ENCODE results near the gene VPS52.

VPS52 gene

GRCh38 chr6:33251395-33252012, 20.2 kb downstream of the VPS52 start:
- no peak overlapping the region for H3K4me3 ChIP-seq (ENCODE audit: low read depth, low read length)
- TF ChIP-seq, protein P1, sequence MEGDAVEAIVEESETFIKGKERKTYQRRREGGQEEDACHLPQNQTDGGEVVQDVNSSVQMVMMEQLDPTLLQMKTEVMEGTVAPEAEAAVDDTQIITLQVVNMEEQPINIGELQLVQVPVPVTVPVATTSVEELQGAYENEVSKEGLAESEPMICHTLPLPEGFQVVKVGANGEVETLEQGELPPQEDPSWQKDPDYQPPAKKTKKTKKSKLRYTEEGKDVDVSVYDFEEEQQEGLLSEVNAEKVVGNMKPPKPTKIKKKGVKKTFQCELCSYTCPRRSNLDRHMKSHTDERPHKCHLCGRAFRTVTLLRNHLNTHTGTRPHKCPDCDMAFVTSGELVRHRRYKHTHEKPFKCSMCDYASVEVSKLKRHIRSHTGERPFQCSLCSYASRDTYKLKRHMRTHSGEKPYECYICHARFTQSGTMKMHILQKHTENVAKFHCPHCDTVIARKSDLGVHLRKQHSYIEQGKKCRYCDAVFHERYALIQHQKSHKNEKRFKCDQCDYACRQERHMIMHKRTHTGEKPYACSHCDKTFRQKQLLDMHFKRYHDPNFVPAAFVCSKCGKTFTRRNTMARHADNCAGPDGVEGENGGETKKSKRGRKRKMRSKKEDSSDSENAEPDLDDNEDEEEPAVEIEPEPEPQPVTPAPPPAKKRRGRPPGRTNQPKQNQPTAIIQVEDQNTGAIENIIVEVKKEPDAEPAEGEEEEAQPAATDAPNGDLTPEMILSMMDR (IDR thresholded peaks at IDR 0.05; ENCODE audit: control insufficient read depth, extremely low read depth, insufficient read depth) = no peak
- no peak for DNase-seq (ENCODE audit: low read depth)

DNA sequence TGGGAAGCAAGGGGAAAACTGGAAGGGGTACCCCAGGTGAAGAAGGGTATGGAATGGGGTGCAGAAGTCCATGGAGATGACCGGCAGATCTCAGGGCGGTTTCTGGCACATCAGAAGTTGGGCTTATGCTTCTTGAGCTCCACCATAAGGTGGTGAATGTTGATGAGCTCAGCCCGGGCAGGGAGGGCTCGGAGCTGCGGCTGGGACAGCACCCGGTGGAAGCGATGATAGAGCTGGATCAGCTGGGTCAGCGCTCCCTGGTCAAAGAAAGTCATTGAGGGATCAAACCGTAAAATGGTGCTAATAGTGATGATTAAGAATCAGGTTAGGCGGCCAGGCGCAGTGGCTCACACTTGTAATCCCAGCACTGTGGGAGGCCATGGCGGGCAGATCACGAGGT, 20.9 kb downstream of the VPS52 start:
- TF ChIP-seq, protein P1 (IDR thresholded peaks at IDR 0.05; ENCODE audit: control insufficient read depth, extremely low read depth, insufficient read depth) = no peak
- peak overlapping the region; percentile 56; the same call in 1 of the 2 replicates for H3K4me3 ChIP-seq (ENCODE audit: low read depth, low read length)
- no peak for DNase-seq (ENCODE audit: low read depth)

DNA sequence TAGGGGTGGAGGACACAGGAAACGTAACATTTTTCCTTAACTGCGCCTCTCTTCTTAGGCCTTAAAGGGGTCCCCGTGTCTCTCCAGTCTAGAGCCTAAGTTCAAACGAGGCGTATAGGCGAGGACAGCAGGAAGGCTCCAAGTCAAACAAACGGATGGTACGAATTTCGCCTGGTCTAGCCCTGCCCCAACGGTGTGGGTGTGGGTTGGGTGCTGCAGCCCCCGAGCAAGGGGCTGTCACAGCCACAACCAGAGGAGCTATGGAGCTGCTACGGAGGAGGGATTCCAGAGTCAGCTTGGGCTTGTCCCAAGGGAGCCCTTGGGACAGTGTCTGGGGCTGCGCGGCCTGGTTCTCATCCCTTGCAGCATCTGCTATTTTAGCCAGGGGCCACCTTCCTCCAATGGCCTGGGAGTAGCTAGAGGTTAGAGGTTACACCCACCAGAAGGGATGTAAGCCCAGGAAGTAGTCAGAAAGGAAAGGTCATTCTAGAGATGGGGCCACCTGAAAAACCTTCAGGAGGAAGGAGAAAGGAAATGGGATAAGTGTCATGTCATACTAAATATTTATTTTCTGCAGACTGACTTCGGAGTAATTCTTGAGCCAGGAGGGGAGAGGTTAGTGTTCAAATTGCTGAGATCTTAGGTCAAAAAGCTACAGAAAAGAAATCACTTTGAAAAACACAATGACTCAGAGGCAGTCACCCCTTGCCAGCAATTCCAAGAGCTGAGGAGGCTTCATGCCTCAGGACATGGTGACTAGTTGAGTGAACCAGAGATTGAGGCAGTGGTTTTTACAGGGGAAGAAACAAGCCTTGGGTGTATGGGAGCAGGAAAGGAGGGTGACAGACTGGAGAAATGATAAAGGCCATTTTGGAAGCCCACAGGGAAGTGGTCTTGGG, 21.7 kb downstream of the VPS52 start:
- TF ChIP-seq, protein P1 (IDR thresholded peaks at IDR 0.05; ENCODE audit: control insufficient read depth, extremely low read depth, insufficient read depth) = no peak
- peak overlapping the region; percentile 56 for H3K4me3 ChIP-seq (ENCODE audit: low read depth, low read length)
- DNase-seq (ENCODE audit: low read depth) = no peak

DNA sequence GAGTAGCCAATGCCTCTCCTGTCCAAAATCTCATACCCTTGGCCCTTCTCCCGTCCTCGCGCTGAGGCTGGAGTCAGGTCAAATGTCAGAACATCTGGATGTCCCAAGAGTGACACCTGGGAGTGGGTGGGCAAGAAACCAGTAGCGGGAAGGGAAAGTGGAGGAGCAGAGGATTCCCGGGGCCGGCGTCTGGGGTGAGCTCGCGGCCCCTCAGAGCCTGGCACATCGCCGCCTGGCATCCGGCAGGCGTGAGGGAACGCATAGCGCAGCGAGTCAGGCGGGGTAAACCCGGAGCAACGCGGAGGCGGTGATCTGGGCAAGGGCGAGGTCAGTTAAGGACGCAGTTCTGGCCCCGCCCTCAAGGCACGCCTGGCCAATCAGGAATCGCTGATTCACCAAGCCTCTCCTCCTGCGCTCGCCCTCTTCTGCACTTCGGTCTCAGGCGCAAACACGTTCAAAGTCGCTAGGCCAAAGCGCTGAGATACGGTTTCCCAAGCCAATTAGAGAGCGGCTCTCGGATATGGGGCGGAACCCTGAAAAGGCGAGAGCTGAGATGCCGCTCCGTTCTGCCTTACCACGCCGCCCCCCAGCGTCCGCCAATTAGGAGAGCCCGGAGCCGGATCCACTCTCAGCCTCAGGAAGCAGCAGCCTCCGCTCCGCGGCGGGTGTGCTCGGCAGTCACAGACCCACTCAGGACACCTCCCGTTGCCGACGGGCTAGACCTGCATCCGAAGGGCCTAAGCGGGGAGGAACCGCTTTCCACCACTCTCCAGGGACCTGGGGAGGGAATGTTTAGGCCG, 22.5 kb downstream of the VPS52 start:
- TF ChIP-seq, protein P1 (IDR thresholded peaks at IDR 0.05; ENCODE audit: control insufficient read depth, extremely low read depth, insufficient read depth) = no peak
- DNase-seq (ENCODE audit: low read depth) = peak; percentile 99

GRCh38 chr6:33248643-33248931, 23.1 kb downstream of the VPS52 start:
- DNase-seq (ENCODE audit: low read depth) = no peak
- TF ChIP-seq, protein P1 (IDR thresholded peaks at IDR 0.05; ENCODE audit: control insufficient read depth, extremely low read depth, insufficient read depth) = no peak

More for the DNA sequence above, 22.5 kb downstream of the VPS52 start:
- peak overlapping the region; percentile 56 for H3K4me3 ChIP-seq (ENCODE audit: low read depth, low read length)

GRCh38 chr6:33247977-33248642, 23.6 kb downstream of the VPS52 start:
- TF ChIP-seq, protein P1 (IDR thresholded peaks at IDR 0.05; ENCODE audit: control insufficient read depth, extremely low read depth, insufficient read depth) = peak; percentile 96
- DNase-seq (ENCODE audit: low read depth) = peak; percentile 53
- peak overlapping the region; percentile 56 for H3K4me3 ChIP-seq (ENCODE audit: low read depth, low read length)

More at GRCh38 chr6:33248643-33248931, 23.1 kb downstream of the VPS52 start:
- peak overlapping the region; percentile 56 for H3K4me3 ChIP-seq (ENCODE audit: low read depth, low read length)
